ENCODE measurements around the gene ANKFN1.
A peak's percentile ranks its signal among the peaks of the same experiment; 100 is the strongest.

The ANKFN1 gene

DNA sequence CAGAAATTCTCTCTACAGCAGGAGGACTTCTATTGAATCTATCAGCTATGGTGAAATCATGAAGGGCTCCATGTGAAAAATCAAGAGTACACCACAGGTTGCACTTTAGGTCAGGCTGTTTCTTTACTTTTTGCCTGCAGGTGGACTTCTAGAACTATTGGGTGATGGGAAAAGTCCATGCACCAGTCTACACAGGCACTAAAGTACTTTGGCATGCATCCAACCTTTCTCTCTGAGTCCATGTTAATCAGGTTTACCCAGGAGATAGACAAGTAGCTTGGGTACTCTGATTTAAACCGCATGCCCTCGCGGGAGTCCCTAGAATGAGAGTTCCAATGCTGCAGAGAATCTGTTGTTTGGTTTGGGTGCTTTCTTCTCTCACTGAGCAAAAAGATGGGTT is 9.1 kb upstream of the ANKFN1 start:
- DNase-seq, result no peak

DNA sequence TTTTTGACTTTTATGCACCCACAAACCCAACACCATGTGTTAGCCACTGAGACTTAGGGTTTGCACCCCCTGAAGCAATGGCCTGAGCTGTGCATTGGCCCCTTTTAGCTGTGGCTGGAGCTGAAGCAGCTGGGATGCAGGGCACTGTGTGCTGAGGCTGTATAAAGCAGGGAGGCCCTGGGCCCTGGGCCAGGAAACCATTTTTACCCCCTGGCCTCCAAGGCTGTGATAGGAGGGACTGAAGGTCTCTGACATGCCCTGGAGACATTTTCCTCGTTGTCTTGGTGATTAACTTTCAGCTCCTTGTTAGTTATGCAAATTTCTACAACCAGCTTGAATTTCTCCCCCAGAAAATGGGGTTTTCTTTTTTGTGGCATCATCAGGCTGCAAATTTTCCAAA is 6.7 kb upstream of the ANKFN1 start:
- DNase-seq, result no peak

DNA sequence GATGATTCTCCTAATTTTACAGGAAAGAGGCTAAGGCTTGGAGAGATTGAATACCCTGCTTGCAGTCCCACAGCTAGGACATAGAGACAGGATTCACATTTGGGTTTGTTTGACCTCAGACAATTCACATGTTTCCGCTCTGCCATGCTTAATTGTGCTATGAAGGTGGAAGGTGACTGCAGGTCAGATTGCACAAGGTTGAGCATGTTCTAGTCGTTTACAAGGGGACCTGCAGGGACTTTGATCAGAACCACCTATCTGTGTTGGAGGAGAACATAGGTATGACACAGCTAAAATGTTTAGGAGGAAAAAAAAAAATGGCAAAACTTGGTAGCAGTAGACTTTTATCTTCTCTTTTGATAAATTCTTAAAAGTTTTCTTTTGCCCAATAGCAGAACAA is 4.9 kb upstream of the ANKFN1 start:
- no peak for DNase-seq

DNA sequence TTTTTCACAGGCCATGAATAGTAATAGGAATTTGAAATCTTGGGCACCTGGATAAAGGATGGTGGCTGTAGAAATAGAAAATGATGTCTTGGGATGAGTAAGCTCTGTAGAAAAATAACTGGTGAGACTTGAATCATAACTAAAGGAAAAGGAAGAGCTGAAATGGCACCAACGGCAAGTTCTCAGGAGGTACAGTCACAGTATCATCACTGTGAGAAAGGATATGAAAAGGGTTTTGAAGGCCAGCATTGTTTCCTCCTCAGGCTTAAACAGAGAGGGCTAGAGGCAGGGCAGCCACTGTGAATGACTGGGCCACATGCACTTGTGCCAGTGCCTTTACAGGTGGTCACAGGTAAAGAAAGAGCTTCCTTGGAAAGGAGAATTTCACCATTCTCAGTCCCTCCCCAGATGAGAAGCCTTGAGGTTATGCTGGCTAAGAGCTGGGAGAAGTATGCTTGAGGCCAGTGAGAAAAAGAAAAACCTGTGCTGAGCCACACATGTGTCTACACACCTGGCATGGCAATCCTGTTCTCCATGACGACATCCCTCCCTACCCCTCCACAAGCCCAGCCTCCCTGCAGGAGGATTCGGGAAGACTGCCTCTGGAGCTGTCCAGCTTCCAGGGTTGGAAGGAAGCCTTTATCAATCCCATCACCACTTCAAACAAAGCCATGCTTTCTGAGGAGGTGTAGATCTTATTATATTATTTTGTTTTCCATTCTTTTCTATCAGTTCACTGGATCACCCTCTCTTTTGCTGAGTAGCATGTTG is 3.8 kb upstream of the ANKFN1 start:
- DNase-seq, result no peak

DNA sequence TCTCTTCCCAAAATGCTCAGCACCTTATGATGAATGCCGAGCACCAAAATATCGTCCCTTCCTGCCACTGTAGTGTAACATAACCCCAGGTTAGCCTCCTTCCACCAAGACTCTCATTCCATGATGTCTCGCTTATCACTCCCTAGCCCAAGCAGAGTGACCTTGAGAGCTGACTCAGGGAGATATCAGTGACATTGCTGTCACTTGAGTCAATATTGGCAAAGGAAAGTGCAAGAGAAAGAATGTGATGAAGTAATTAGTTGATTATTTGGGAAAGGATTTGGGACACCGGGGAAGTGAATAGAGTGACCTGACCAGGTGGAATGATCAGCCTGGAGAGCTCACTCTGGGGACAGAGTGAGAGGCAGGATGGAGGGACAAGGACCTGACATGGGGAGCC is 2.6 kb upstream of the ANKFN1 start:
- no peak for DNase-seq

DNA sequence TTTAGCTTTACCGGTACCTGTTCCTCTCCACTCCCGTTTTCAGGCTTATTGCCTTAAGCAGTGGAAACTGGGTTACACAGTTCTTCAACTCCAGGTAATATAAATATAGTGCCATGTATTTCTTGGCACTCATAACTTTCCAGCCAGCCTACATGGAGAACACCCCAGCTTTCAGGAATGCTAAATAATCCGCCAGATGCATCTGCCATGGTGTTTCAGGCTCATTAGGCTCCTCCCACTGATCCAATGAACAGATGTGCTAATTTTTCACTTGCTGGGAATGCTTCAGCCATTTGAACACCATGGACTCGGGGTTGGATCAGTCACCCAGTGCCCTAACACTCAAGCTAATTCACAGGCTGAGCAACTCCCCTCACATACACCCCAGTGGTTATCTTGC is 4.6 kb downstream of the ANKFN1 start:
- no peak for DNase-seq

DNA sequence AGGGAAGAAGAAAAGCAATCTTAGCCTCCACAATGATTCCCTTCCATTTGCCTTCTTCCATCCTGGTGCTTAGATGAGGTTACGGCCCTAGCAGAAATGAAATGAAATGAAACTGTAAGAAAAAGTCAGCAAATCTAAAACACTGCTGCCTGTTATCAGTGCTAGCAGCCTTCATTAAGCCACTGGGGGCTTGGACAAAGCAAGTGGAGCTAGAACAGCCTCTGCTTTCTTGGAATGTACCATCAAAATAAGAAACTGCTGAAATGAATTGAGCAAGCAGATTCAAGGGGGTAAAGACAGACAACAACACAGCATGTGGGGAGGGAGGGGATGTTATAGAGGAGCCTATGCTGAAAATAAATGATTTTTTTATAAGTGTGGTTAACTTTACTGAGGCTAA is 5.1 kb downstream of the ANKFN1 start:
- DNase-seq, result peak in 1 of 2 donors; percentile 2

DNA sequence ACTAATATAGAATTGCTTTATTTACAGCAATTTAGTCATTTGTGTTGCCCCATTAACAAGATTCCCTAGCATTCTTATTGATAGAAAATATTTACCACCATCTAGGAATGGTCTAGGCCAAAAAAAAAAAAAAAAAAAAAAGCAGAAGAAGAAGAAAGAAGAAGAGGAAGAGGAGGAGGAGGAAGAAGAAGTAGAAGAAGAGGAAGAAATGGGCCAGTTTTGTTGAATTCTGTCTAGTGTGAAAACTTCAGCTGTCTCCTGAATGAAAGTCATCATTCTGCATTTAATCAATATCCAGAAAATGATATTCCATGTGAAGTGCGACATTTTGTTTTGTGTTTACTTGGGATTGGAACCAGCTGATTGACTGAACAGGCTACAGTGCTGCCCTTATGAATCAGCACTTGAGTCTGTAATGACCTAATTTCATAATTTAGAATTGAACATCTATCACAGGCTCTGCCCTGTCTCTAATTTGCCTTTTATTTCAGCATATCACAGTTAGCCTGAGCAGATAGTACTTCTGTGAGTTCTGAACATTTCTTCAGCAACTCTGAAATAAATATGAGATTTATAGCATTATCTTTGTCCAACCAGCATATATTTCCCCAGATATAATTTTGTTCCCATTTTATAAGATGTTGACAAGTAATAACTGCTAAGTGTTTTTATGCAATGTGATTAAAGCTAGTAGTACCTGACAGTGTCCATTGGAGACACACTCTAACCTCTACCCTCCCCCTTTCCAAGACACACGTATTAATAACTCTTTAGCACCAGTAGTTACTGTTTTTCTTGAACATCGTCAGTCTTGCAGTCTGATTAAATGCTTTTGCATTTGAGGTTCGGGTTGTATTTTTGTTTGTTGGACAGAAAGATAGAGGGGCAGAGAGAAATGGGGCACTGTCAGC is 5.9 kb downstream of the ANKFN1 start:
- DNase-seq, result peak; percentile 9 to 44

DNA sequence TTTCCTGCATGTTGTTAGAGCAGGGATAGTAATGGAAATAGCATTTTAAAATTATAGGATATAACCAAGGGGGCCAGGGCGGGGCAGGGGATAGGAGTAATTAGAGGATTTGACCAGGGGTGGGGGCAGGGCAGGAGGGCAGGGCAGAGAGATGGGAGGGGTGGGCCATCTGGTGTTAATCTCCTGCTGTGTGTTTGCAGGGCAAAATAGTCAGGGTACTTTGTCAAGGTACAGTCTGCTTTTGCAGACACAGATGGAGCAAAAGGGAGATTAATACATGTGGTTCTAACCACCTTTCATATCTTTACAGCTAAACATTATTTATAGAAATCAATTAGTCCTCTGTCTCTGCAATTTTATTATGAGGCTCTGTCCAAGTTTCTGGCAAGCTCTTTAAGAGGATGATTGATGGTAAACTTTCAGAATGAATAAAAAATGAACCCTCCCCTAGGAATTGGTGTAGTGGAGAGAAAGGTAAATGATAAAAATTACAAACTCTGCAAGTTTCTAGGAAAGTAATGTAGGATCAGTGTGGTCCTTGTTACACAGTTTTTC is 6.6 kb downstream of the ANKFN1 start:
- DNase-seq, result no peak

DNA sequence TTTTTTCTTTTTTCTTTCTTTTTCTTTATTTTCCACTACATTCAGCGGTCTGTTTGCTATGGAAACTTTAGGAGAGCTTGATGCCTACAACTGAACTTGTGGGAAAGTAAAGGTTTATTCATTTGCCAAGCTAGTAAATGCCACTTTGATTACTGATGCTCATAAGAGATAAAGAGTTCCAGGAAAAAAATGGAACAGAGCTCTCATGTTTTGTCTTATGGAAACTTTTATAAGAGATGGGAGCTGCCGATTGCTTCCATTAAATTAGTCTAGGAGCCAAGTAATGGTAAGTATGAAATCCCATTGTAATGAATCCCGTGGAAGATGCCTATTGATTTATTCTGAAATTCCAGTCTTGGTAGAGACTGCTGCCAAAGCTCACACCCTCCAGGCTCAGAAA is 7.1 kb downstream of the ANKFN1 start:
- DNase-seq, result no peak

DNA sequence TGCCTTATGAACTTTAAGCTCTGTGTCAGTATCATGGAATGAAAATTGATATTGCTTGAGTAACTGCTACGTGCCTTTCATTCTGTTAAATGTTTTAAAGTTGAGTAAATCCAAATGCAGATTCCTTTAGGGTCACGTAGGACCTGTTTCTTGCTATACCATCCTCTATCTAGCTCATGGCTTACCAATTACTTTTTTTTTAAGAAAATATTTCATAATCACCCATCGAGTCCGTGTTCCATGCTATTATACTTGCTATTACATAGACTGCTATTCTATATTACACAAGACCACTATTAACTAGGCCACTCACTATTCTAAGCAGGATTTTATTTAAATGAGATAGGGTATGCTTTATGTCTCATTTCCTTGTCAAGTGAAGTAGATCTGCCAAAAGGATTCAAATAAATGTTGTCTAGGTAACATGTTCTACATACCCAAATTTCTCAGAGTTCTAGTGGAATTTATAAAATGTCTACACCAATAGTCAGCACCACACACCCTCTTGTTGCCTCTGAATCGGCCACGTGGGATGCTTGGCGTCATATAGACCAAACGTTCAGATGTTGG is 11.9 kb downstream of the ANKFN1 start:
- no peak for DNase-seq

DNA sequence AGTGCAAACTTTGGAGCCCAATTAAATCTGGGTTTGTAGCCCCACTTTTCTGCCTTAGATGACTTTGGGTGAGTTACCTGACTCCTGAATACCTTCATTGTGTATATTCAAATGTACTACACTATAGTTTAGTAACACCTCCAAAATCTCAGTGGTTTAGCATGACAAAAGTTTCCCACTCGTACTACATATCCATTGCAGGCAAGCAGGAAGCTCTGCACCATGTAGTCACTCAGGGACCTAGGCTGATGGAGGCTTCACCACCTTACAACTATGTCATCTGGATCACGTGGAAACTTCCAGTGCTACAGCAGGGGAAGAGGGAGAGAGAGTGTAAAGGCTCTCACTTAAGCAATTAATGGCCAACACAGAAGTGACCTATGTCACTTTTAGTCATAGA is 14.2 kb downstream of the ANKFN1 start:
- DNase-seq, result no peak

DNA sequence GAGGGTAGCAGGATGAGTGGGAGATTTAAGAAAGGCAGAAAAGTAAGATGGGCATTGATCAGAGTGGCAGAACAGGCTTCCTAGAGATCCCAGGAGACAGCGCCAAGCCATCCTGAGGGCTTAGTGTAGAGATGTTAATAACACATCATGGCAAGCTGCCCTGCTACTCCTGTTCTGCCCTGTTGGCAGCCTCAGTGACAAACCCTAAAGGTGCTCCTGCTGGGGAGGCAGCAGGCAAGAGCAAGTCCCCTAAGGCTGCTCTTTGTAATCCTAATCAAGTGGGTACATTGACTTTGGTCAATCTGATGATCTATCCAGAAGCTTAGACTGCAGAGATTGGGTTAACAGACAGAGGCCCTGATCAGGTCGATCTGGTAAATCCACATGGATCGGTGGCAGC is 16.3 kb downstream of the ANKFN1 start:
- DNase-seq, result no peak

DNA sequence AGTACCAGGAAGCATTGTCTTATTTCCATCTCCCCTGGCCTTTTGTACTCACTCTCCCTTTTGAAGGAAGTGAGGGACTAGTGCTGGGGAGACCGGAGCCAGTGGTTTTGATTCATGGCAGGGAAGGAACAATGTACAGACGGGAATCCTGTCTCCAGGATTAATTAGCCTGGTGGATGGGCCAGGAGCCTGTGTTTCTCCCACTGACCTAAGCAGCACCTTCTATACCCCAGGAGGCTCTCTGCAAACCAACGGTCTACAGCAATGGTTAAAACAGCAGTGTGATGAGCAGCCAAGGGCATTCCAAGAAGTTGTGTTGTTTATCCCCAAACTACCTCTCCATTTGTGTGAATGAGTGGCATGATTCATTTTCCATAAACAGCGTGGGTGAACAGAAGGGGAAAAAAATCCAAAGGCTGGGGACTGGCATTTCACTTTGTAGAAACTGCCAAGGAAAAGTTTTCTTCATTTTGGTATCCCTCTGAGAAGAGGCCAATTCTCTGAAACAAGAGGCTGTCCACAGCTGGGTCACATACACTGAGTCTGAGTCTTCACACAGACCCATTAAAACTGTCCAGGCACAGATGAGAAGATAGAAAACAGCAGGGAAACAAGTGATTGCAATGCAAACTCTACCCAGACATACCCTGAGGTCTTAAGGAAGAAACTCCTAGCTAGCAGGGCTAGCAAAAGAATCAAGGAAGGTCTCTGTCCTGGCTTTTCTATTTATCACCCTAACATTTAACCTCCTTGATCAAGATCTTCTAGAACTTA is 18.1 kb downstream of the ANKFN1 start:
- no peak for DNase-seq

DNA sequence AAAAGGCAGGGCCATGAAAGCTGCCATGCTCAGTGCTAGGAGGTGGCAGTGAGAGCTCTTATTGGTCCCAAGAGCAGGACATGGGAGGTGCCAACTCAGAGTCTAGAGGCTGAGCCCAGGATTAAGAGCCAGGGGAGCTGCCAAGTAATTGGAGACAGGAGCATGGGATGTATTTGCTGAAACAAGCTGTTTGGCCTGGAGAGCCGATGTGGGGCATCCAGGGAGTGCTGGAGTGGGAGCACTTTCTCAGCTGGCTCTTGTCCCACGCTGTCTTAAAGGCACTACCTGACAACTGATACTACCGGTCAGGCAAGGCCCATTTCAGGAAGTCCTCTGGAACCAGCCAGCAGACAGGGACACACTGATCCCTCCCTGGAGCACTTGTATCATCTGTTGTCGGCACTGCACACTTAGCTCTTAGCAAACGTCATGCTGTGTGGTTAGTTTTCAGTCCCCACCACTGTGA is 19.3 kb downstream of the ANKFN1 start:
- DNase-seq, result no peak

DNA sequence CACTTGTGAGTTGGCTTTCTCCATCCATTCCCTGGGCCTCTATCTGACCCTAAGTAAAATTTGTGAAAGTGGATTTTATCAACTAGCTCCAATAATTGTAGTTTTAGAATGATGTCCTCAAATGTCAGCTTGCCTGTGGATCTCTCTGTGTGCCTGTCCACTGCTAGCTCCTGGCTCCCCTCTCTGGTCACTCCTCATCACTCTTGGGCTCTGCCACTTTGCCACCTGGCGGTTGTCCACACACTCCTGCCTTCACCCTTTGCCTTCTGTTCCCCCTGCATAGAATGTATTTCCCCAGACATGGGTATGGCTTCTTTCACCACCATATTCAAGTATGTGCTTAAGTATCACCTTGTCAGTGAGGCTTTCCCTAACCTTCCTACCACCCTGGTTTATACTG is 19.8 kb downstream of the ANKFN1 start:
- no peak for DNase-seq

DNA sequence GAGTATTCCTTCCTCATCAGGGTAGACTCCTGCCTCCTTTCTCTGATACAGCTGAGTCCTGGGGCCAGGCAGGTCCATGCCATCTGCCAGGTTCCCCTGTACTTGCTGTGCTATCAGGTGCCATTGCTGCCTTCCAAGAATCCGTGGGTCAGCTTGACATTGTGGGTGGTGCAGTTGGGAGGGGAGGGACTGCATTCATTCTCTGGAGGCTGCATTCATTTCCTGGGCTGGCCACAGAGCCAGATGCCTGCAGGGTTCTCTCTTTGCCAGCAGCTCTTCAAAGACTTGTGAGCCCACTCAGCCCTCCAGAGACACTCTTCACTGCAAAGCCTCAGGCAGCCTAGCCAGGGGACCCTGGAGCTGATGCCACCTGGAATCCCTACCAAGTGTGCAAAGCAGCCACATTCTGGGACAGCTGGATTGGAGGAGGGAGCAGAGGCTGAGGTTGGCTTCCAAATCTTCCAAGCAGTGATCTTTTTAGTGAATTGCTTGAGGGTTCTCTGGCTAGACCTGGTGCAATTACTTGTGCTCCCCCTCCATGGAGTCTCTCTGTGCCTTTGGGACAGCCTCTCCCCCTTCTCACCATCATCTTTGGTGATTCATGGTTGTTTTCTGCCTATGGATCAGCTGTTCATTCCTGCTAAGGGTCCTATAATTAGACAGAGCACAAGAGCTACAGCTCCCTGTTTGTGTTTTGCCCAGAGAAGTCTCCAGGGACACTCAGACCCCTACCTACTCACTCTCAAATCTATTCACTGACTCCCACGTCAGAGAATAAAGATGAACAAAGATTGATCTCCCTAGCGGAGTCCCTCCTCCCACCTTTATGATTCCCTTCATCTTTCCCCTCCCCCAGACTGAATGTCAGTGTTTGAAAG is 20.9 kb downstream of the ANKFN1 start:
- no peak for DNase-seq

DNA sequence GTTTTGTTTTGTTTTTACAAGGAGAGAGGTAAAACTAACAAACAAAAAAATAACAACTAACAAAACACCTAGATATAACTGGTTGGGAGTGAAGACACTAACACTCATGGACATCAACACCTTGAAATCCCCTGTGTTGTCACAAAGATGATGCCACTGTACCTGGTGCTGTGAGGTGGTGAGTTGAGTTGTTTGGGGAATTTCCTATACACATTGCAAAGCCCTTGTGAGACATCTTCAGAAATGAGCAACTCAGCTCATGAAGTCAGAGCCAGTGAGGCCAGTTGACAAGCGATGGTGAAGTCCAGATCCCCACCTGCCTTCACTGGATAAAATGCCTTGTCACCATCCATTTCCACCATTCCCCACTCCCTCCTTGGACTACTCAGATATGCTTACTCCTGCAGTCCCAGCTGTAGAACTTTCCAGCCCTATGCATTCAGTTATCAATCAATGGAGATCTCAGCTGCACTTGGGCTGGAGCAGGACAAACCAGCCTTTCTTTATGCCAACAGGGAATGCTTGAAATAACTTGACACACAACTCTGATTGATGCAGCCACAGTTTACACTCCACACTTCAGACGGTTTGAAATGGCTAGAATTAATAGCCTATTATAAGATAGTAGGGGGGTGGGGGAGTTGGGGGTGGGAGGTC is 22.2 kb downstream of the ANKFN1 start:
- DNase-seq, result no peak

DNA sequence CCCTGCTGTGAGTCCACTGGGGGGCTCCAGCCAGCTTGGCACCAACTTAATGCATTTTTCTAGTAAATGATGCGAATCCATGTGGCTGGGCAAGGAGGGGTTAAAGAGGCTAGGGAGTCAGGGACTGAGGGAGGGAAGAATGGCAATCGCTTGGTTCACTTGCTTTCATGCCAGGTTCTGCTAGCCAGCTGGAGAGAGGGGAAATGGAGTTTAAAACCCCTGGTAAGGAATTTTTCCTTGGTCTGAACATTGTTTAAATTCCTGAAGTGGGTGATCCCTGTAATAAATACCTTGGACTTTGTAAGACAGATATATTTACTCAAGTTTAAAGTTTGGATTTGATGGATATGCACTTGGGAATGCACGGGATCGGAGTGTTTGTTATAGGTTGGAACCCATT is 22.8 kb downstream of the ANKFN1 start:
- DNase-seq, result no peak

DNA sequence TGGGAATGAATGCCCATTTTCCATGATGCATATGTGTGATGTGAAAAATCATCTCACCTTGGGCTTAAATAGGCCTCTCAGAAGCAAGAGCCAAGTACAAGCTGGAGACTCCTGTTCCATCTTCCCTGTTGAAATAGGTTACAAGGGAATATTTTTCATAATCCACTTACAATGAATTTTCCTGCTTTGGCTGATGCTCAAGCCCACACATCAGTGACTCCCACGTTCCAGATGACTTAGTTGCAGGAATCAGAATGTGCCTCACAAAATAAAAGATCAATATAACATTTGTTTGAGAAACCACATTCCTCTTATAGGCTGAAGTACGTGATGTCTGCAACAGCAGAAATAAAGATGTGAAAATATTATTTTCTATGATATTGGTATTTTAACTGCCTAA is 24.1 kb downstream of the ANKFN1 start:
- DNase-seq, result no peak

DNA sequence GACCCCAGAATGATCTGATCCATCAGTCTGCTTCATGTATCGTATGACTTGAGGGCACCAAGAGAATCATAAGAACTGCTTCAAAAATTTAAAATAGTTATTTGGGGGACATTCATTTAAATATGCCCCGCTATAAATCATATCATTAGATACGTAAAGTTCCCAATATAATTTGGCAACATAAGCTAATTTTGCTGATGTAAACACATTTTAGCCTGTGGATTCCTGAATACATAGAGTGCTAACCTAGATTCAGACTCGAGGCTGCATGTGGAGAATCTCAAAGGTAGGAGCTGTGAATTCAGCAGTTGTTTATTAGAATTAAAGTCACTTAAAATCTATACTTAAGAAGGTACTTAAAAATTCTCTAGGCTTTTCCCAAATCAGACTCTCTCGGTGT is 24.9 kb downstream of the ANKFN1 start:
- DNase-seq, result no peak

Data from inflammatory macrophage (primary cell).